GM12892 (cell line): Measurements from ENCODE around the gene KCTD16.

Source experiments
- POLR2A ChIP-seq: IDR thresholded peaks from 2 replicates; pipeline ENCODE4 v1.6.1; 2011; ENCODE audit warnings: low read depth, low read length, control low read depth
- POLR2AphosphoS5 ChIP-seq: IDR thresholded peaks from 2 replicates; pipeline ENCODE4 v1.6.1; 2011; ENCODE audit warnings: low read depth, low read length, control low read depth
- TAF1 ChIP-seq: IDR thresholded peaks from 2 replicates; pipeline ENCODE4 v1.6.1; 2011; ENCODE audit warnings: low read depth, mild to moderate bottlenecking, control low read depth, low read length, borderline replicate concordance

GRCh38 chr5:144230806-144231205 is 60.1 kb downstream of the KCTD16 start:
- TF ChIP-seq POLR2AphosphoS5: no peak
- TF ChIP-seq POLR2A: no peak
- TF ChIP-seq TAF1: no peak
